GM12874 (cell line): ENCODE results near the gene ATP2A2.

Experiments used
- TF ChIP-seq, protein P1 (sequence below): IDR thresholded peaks from 2 replicates; pipeline ENCODE4 v1.5.1; 2011; ENCODE audit warnings: low read depth, mild to moderate bottlenecking, control low read depth, low read length, moderate library complexity; ENCODE audit not compliant: insufficient read depth

The ATP2A2 gene

DNA sequence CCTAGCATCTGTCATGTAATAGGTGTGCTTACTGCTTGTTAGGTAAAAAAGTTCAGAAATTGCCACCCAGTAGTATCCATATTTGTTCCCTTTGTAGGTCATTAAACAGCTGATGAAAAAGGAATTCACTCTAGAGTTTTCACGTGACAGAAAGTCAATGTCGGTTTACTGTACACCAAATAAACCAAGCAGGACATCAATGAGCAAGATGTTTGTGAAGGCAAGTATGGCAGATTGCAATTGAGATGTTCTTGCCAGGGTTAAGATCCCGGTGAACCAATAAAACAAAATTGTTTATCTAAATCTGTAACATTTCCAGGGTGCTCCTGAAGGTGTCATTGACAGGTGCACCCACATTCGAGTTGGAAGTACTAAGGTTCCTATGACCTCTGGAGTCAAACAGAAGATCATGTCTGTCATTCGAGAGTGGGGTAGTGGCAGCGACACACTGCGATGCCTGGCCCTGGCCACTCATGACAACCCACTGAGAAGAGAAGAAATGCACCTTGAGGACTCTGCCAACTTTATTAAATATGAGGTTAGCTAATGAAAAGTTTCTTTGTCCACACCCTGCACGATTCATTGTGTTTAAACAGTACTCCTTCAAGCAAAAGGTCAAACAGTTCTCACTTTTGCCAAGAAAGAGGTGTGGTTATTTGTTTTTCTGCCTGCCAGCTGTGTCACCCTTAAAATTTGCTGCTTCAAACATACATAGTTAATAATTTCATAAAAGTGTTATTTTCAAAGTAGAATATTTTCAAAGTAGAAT lies 58.3 kb downstream of the ATP2A2 start:
- TF ChIP-seq, protein P1, sequence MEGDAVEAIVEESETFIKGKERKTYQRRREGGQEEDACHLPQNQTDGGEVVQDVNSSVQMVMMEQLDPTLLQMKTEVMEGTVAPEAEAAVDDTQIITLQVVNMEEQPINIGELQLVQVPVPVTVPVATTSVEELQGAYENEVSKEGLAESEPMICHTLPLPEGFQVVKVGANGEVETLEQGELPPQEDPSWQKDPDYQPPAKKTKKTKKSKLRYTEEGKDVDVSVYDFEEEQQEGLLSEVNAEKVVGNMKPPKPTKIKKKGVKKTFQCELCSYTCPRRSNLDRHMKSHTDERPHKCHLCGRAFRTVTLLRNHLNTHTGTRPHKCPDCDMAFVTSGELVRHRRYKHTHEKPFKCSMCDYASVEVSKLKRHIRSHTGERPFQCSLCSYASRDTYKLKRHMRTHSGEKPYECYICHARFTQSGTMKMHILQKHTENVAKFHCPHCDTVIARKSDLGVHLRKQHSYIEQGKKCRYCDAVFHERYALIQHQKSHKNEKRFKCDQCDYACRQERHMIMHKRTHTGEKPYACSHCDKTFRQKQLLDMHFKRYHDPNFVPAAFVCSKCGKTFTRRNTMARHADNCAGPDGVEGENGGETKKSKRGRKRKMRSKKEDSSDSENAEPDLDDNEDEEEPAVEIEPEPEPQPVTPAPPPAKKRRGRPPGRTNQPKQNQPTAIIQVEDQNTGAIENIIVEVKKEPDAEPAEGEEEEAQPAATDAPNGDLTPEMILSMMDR, result no peak

DNA sequence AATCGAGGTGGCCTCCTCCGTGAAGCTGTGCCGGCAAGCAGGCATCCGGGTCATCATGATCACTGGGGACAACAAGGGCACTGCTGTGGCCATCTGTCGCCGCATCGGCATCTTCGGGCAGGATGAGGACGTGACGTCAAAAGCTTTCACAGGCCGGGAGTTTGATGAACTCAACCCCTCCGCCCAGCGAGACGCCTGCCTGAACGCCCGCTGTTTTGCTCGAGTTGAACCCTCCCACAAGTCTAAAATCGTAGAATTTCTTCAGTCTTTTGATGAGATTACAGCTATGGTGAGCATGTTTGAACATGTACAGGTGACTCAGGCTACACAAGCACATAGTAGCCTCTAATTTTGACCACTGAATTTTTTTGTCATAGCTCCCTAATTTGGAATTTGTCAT lies 59.7 kb downstream of the ATP2A2 start:
- TF ChIP-seq, protein P1, result no peak

DNA sequence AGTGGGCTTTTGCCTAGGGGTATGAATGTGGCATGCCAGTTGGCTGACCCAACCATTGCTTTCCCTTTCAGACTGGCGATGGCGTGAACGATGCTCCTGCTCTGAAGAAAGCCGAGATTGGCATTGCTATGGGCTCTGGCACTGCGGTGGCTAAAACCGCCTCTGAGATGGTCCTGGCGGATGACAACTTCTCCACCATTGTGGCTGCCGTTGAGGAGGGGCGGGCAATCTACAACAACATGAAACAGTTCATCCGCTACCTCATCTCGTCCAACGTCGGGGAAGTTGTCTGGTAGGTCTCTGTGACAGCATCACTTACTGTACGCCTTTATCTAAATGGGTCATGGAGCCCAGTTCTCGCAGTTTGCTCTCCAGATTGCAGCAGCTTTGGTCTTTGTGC lies 61.1 kb downstream of the ATP2A2 start:
- TF ChIP-seq, protein P1, result no peak

DNA sequence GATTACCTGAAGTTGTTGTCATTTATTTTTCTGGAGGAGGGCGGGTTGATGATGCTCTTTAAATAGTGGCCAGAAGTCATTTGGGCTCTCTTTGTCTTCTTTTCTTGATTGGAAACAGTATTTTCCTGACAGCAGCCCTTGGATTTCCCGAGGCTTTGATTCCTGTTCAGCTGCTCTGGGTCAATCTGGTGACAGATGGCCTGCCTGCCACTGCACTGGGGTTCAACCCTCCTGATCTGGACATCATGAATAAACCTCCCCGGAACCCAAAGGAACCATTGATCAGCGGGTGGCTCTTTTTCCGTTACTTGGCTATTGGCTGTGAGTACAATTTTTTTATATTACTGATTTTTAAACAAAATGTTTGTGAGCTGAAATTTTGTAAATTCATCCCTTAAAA lies 62.1 kb downstream of the ATP2A2 start:
- TF ChIP-seq, protein P1, result no peak

DNA sequence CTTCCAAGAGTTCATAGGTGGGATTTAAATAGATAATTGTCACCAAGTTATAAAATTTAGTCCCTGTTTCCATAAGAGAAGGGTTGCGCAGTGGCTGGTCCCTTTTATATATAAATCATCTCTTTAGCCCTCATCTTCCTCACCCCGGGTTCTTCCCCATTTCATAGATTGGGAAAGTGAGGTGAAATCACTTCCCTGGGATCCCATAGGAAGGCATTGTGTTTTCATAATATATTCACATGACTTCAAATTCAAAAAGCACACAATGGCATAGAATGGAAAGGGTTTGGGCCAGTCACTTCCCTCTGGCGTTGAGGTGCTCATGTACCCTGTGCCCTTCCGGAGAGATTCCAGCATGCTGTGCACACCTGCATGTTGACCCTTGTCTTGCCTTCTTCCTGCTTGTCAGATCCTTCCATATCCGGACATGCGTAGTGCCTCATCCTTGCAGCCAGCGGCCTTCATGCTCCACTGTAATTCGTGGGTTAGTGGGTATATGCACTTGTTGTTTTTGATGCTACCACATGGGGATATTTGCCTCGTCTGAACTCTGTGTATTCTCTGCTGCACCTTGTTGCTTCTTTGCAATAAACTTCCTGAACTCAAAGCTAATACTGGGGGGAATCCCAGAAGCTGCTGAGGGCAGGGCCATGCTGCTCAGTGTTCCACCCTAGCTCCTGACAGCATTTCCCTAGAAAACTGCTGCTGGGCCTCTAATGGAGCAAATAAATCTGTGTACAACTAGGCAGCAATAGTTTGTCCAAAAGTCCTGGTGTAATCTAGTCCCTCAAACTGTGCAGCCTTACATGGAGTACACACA lies 62.9 kb downstream of the ATP2A2 start:
- TF ChIP-seq, protein P1, result no peak

DNA sequence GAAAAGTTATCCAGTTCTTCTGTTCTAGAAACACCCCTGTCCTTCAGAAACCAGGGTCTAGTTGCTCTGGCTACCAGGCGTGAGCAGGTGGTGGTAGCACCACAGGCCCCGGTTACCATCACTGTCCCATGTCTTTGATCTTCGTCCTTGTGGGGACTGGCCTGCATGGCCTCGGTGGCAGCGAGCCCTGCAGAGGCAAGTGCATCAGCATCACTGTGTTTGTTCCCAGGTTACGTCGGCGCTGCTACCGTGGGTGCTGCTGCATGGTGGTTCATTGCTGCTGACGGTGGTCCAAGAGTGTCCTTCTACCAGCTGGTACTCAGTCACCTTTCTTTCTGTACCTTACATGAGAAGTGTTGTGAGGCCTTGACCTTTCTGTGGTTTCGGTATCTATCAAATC lies 63.6 kb downstream of the ATP2A2 start:
- TF ChIP-seq, protein P1, result no peak

DNA sequence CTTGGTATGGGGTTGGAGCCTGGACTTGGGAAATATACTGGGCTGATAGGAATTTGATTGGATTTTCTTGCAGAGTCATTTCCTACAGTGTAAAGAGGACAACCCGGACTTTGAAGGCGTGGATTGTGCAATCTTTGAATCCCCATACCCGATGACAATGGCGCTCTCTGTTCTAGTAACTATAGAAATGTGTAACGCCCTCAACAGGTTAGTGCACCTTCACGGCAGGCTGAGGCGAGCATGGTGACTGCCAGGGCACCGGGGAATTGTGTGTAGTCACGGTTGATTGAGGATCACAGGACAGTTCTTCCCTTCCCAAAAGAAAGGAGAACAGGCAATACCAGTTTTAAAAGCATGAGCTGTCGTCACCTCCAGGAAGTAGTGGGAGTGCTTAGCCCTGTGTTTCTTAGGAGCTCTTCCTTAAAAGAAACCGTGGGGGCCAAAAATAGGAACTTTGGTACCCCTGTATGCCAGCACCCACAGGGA lies 64.2 kb downstream of the ATP2A2 start:
- TF ChIP-seq, protein P1, result no peak
